Adrenal gland (tissue), 5 donors: ENCODE measurements around the gene SORBS1.

Source experiments
- CTCF ChIP-seq, 6 experiments: fragments of 450-650 bp in 4 of 6; fragments of 200-600 bp in 2 of 6; sonication (generic) in 1 of 6; IDR thresholded peaks; 1 replicate in 5 of 6; 2 replicates in 1 of 6; pipeline versions ENCODE4 v1.5.1 to v1.8.0; 2016 to 2021; ENCODE audit warnings: antibody characterized with exemption in 6 of 6, mild to moderate bottlenecking in 2 of 6, moderate library complexity in 1 of 6
- POLR2A ChIP-seq, 2 donors: fragments of 450-650 bp; IDR thresholded peaks; one replicate each; pipeline ENCODE4 v1.6.1; 2017; ENCODE audit warnings: antibody characterized with exemption in 2 of 2, mild to moderate bottlenecking in 2 of 2, moderate library complexity in 1 of 2
- donor health status: DM: no; HTN: no; CAD: no.

GRCh38 chr10:95321554-95322301 lies 239.4 kb downstream of the SORBS1 start:
- TF ChIP-seq CTCF (IDR thresholded peaks at IDR 0.05) (no peak), POLR2A (IDR thresholded peaks at IDR 0.05) (no peak)
